HG03521 (cell line): Measurements from ENCODE around the gene TMCC2.
"Not testable (repeated sequence)": the region's sequence is repeated elsewhere in the genome, so short reads cannot be mapped to it uniquely, and the experiment has no call there.

Experiments
- ATAC-seq: cut with Tn5 transposase; IDR thresholded peaks from one replicate; pipeline ENCODE4 v1.9.1; 2021; ENCODE audit warnings: mild to moderate bottlenecking, moderate library complexity; ENCODE audit not compliant: unreplicated experiment

The TMCC2 gene

GRCh38 chr1:205279986-205280385, 52.2 kb downstream of the TMCC2 start:
- ATAC-seq, result no peak

GRCh38 chr1:205280666-205281395, 53.1 kb downstream of the TMCC2 start:
- not testable (repeated sequence) for ATAC-seq

- no peak for ATAC-seq
These were observed 55.8 kb downstream of the TMCC2 start for GRCh38 chr1:205283270-205284147.

DNA sequence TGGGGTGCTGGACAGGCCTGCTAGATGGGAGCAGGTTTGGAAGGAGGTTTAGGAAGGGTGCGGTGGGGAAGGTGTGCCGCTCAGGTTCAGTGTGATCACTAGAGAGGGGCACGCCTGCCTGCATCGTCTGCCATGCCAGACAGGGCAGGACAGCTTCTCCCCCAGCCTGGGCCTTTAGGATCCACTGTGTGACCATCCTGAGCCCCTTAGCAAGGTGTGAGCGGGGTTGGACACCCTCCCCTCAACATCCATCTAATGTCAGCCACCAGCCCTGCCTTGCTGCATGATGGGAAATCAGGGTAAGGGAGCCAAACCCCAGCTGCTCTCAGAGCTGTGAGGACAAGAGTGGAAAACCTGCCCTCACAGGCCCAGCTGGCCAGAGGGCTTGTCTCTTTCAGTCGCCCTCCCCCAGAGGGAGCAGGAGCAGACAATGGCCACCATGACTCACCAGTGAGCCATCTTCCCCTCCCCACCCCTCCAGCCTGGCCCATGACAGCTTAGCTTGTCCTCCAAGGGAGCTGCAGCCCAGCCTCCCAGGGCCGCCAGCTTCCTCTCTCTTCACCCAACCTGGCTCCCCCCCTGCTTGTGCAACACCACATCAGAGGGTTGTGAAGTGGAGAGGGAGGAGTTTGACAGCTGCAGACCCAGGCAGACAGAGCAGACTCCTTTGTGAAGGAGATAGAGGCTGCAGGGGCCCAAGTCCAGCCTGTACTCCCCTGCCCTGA, 56.8 kb downstream of the TMCC2 start:
- ATAC-seq, result no peak

- peak; percentile 25 for ATAC-seq
These were observed 57.8 kb downstream of the TMCC2 start for GRCh38 chr1:205285381-205286101.

DNA sequence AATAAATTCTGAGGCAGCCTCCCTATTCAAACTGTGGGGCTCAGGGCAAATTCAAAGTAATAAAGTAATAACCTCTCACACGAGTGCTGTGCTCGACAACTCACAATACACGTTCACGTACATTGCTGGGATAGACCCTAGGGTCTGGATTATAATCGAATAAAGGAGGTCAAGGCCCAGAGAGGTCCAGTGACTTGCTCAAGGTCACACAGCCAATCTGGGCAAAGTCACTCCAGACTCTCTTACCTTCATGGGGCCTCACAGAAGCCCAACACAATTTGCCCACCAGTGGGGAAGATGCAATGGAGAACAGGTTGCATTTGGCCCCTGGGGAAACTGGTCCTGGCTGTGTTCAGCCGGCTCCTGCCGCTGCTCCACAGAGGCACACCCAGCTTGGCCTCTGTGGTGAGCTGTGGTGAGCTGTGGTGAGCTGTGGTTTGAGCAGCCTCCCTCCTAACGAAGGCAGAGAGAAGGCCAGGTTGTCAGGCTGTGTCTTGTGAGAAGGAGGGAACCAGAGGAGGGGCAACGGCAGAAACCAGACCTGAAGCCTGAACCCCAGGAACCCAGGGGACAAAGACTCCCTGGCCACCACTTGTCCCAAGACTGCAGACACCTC, 58.7 kb downstream of the TMCC2 start:
- ATAC-seq, result no peak

GRCh38 chr1:205287076-205287475, 59.3 kb downstream of the TMCC2 start:
- no peak for ATAC-seq

- peak; percentile 77 for ATAC-seq
These were observed 60.2 kb downstream of the TMCC2 start for GRCh38 chr1:205287767-205288559.

DNA sequence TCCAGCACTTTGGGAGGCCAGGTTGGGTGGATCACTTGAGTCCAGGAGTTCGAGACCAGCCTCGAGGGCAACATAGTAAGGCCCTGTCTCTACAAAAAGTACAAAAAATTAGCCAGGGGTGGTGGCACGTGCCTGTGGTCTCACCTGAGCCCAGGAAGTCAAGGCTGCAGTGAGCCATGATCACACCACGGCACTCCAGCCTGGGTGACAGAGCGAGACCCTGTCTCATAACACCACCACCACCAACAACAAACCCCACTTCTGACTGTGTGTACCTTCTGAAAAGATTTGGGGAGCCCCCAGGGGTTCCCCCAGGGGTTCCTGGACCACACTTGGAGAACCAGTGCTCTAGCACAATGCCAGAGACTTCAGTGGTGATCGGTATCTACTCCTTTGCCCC, 63.9 kb downstream of the TMCC2 start:
- ATAC-seq, result no peak

GRCh38 chr1:205293350-205294074, 65.8 kb downstream of the TMCC2 start:
- no peak for ATAC-seq

DNA sequence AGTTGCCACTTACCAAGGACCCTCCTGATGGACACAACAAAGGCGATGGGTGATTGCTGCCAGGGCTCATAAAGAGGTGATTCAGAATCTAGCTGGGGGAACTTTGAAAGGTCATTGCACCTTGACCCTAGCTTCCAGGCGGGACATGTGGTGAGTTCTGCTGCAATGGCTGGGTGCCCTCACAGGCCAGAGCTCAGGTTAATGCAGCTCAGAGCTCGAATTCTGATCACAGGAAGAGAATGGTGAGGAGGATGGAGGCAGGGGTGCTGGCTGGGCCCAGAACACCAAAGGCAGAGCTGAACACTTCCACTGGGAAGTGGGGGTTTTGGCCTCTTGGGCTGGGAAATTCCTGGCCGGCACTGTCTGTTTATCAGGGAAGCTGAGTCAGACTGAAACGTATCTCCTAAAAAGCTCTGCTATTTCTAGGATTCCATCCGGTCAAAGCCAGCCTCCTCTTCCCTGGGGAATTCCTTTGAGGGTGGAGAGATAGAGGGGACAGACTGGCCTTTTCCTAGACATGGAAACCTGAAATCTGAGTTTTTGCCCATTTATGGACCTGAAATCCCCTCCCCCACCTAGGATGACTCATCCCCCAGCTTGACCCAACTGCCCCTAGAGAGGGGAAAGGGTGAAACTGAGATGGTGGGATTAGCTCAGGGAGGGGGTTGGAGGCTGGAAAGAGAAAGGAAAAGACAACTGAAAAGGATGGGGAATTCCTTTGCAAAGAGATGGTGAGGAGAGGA, 66.6 kb downstream of the TMCC2 start:
- ATAC-seq, result no peak

GRCh38 chr1:205294934-205295333, 67.2 kb downstream of the TMCC2 start:
- ATAC-seq, result no peak

DNA sequence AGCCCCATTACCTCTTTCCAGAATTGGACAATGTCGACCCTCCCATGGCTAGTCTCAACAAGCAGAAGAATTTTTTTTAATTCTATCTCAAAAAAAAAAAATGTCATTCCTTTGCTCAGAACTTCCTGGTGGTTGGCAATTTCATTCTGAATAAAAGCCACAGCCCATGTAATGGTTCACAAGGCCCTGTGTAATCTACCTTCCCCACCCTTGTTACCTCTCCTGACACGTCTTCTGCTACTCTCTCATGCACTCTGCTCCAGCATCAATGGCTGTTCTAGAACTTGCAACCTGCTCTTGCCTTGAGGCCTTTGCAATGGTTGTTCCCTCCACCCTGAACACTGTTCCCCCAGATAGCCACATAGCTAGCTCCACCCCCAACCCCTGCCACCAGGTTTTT, 68.4 kb downstream of the TMCC2 start:
- no peak for ATAC-seq

DNA sequence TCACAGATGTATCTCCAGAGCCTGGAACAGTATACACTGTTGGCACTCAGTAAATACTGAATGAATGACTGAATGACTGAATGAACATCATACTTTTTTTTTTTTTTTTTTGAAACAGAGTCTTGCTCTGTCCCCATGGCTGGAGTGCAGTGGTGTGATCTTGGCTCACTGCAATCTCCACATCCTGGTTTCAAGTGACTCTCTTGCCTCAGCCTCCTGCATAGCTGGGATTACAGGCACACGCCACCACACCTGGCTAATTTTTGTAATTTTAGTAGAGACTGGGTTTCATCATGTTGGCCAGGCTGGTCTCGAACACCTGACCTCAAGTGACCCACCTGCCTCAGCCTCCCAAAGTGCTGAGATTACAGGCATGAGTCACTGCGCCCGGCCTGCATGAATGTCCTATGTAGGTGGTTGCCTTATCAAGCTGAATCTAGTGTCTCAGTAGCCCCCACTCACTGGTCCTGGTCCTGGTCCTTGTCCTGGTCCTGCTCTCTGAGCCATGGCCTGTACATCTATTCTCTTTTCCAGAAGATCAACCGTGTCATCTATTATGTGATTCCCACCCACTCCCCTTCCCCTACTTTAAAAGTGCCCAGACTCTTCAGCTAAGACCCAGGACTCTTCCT, 69.9 kb downstream of the TMCC2 start:
- ATAC-seq, result not testable (repeated sequence)

GRCh38 chr1:205298191-205298994, 70.6 kb downstream of the TMCC2 start:
- no peak for ATAC-seq

- no peak for ATAC-seq
These were observed 72.4 kb downstream of the TMCC2 start for GRCh38 chr1:205300149-205300548.
